ENCODE results near the gene FUOM. TPM values are rescaled to one million over a fixed set of nuclear protein-coding genes. Genes with fewer than 3 reads are reported as not detected.

Gene FUOM
- total and polyA plus RNA-seq, 10 of the 15 experiments (the other 5 are each of a cell fraction or from before 2014, with no cell fraction given) = 1.8 to 41.7 (median 25.6) TPM

DNA sequence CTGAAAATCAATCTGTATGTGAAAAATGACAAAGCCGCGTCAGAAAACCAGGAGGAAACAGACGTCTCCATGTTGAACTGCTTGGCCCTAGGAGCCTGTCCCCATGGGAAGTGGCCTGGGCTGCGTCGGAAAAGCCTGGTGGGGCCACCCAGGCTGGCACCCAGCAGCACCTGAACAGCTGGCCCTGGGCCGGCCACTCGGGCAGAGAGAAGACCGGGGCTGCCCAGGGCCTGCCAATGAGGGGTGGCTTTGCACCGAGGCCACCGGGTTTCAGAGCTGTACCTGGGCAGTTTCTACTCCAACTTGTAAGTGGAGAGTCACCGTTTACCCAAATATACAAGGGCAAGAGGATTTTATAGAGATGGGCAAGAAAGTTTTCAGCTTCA, 1.1 kb upstream of the FUOM start (continued):
- no peak for TF ChIP-seq NRF1 (conservative IDR thresholded peaks at IDR 0.05; ENCODE audit: low read depth, low read length)

DNA sequence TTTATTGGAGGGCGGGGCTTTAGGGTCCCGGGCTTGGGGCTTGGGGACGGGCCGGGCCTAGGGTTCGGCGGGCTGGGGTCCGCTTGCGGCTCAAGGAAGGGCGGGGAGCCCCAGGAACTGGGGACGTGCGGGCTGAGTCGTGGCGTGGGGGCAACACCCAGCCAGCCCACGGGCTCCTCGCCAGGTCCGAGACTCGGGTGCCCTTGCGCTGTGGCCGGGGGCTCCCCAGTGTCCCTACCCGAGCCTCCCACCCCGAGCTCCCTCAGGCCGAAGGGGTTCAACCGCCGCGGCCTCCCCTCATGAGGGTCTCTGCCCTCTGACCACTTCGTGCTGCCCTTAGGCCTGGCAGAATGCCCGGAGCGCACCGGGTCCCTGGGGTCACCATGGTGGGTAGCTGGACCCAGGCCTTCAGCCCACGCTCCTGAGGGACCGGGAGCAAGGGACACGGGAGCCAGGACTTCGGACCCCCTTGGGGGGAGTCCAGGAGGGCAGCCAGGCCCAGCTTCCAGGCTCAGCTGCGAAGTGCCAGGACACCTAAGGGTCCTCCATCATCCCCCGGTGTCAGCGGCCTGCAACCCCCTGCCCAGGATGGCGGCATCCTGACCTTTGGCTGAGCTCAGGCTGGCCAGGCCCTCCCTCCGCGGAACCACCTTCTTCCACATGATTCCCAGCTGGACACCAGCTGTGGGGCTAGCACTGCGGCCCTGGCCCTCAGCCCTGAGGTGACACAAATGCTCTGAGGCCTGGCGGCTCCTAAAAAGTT, 524 bp upstream of the FUOM start:
- Histone ChIP-seq H3K27me3 (replicated peaks in 1 of 2; ENCODE audit: control insufficient read depth in 2 of 2, insufficient read depth in 2 of 2, low read length in 1 of 2) (no peaks in the 10 kb centered on the region), H3K4me1 (ENCODE audit: control insufficient read depth, insufficient read depth, low read length) (peaks cover 18% of the 10 kb centered on the region), H3K9ac (ENCODE audit: control insufficient read depth, insufficient read depth, low read length) (no peak overlapping the region), H3K36me3 (ENCODE audit: control insufficient read depth in 2 of 2, insufficient read depth in 2 of 2, low read length in 1 of 2) (peaks cover 0 to 5% of the 10 kb centered on the region in 2 experiments; a peak in 2 of 4 replicates), H4K20me1 (ENCODE audit: control insufficient read depth, insufficient read depth) (no peaks in the 10 kb centered on the region), H3K4me3 (no peak overlapping the region), H2AFZ (ENCODE audit: control insufficient read depth, low read depth, low read length) (no peak overlapping the region), H3K9me3 (replicated peaks; ENCODE audit: control insufficient read depth, insufficient read depth, low read length) (no peaks in the 10 kb centered on the region), H3K4me2 (ENCODE audit: control insufficient read depth, insufficient read depth) (no peak overlapping the region), H3K27ac (ENCODE audit: control insufficient read depth, insufficient read depth) (no peak overlapping the region), H3K79me2 (ENCODE audit: control insufficient read depth, insufficient read depth, low read length) (no peaks in the 10 kb centered on the region; the same call in 1 of the 2 replicates)
- SMC1A ChIA-PET (ENCODE audit: uncharacterized antibody, unreplicated experiment) = interaction anchor here (0.9 kb wide), 1 partner anchor 33 kb away, joined by 3 read pairs; no protein-coding TSS in a partner anchor
- in situ Hi-C loops (cut with MboI) (no loop called here), intact Hi-C loops (cut with micrococcal nuclease; ENCODE audit: unreplicated experiment) (no loop called here)
- CTCF ChIA-PET = interaction anchor here (0.7 to 1.5 kb wide), 3 partner anchors 29 to 200 kb away, joined by 3 to 7 read pairs (median 6); no protein-coding TSS in a partner anchor
- POLR2A ChIA-PET = interaction anchor here (0.6 to 1.7 kb wide), 3 partner anchors 12 to 21 kb away, joined by 3 to 5 read pairs (median 4); partner anchors contain the start of gene PAOX
- RAD21 ChIA-PET (ENCODE audit: unreplicated experiment) = interaction anchor here (1.0 kb wide), 1 partner anchor 30 kb away, joined by 3 read pairs; no protein-coding TSS in a partner anchor
- FAIRE-seq (no peak), ATAC-seq (no peak), DNase-seq (ENCODE audit: low read depth, low spot score) (no peak)
- BruUV-seq (replicated peaks) = no TSS peak
- WGBS (ENCODE audit: insufficient coverage, insufficient replicate concordance, low lambda C conversion rate, missing lambda C conversion rate) = 97% methylated on average over 25 of the region's 41 CpGs
- no peak for TF ChIP-seq TCF7 (IDR thresholded peaks at IDR 0.05; ENCODE audit: borderline replicate concordance)
- no peak for TF ChIP-seq CBFB (IDR thresholded peaks at IDR 0.05; ENCODE audit: low read depth)
- TF ChIP-seq, protein P1, sequence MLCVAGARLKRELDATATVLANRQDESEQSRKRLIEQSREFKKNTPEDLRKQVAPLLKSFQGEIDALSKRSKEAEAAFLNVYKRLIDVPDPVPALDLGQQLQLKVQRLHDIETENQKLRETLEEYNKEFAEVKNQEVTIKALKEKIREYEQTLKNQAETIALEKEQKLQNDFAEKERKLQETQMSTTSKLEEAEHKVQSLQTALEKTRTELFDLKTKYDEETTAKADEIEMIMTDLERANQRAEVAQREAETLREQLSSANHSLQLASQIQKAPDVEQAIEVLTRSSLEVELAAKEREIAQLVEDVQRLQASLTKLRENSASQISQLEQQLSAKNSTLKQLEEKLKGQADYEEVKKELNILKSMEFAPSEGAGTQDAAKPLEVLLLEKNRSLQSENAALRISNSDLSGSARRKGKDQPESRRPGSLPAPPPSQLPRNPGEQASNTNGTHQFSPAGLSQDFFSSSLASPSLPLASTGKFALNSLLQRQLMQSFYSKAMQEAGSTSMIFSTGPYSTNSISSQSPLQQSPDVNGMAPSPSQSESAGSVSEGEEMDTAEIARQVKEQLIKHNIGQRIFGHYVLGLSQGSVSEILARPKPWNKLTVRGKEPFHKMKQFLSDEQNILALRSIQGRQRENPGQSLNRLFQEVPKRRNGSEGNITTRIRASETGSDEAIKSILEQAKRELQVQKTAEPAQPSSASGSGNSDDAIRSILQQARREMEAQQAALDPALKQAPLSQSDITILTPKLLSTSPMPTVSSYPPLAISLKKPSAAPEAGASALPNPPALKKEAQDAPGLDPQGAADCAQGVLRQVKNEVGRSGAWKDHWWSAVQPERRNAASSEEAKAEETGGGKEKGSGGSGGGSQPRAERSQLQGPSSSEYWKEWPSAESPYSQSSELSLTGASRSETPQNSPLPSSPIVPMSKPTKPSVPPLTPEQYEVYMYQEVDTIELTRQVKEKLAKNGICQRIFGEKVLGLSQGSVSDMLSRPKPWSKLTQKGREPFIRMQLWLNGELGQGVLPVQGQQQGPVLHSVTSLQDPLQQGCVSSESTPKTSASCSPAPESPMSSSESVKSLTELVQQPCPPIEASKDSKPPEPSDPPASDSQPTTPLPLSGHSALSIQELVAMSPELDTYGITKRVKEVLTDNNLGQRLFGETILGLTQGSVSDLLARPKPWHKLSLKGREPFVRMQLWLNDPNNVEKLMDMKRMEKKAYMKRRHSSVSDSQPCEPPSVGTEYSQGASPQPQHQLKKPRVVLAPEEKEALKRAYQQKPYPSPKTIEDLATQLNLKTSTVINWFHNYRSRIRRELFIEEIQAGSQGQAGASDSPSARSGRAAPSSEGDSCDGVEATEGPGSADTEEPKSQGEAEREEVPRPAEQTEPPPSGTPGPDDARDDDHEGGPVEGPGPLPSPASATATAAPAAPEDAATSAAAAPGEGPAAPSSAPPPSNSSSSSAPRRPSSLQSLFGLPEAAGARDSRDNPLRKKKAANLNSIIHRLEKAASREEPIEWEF (IDR thresholded peaks at IDR 0.05; ENCODE audit: insufficient replicate concordance, low read depth, low read length) = no peak
- no peak for TF ChIP-seq TBL1XR1 (IDR thresholded peaks at IDR 0.05; ENCODE audit: low read depth, low read length)
- TF ChIP-seq RB1 (IDR thresholded peaks at IDR 0.05; ENCODE audit: borderline replicate concordance) = no peak
- TF ChIP-seq, protein P2, sequence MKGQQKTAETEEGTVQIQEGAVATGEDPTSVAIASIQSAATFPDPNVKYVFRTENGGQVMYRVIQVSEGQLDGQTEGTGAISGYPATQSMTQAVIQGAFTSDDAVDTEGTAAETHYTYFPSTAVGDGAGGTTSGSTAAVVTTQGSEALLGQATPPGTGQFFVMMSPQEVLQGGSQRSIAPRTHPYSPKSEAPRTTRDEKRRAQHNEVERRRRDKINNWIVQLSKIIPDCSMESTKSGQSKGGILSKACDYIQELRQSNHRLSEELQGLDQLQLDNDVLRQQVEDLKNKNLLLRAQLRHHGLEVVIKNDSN (IDR thresholded peaks at IDR 0.05; ENCODE audit: borderline replicate concordance, extremely low read length, insufficient read depth, low read depth, low read length) = no peak
- TF ChIP-seq, protein P3, sequence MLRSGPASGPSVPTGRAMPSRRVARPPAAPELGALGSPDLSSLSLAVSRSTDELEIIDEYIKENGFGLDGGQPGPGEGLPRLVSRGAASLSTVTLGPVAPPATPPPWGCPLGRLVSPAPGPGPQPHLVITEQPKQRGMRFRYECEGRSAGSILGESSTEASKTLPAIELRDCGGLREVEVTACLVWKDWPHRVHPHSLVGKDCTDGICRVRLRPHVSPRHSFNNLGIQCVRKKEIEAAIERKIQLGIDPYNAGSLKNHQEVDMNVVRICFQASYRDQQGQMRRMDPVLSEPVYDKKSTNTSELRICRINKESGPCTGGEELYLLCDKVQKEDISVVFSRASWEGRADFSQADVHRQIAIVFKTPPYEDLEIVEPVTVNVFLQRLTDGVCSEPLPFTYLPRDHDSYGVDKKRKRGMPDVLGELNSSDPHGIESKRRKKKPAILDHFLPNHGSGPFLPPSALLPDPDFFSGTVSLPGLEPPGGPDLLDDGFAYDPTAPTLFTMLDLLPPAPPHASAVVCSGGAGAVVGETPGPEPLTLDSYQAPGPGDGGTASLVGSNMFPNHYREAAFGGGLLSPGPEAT (IDR thresholded peaks at IDR 0.05; ENCODE audit: low read depth) = no peak
- no peak for TF ChIP-seq PAX8 (IDR thresholded peaks at IDR 0.05)
- TF ChIP-seq ZSCAN29 (IDR thresholded peaks at IDR 0.05) = no peak
- TF ChIP-seq, protein P4, sequence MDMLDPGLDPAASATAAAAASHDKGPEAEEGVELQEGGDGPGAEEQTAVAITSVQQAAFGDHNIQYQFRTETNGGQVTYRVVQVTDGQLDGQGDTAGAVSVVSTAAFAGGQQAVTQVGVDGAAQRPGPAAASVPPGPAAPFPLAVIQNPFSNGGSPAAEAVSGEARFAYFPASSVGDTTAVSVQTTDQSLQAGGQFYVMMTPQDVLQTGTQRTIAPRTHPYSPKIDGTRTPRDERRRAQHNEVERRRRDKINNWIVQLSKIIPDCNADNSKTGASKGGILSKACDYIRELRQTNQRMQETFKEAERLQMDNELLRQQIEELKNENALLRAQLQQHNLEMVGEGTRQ (IDR thresholded peaks at IDR 0.05; ENCODE audit: borderline replicate concordance, low read depth, low read length) = no peak
- TF ChIP-seq BHLHE40 (IDR thresholded peaks at IDR 0.05; ENCODE audit: borderline replicate concordance in 1 of 2, low read depth in 2 of 2, low read length in 1 of 2) = no peak
